ENCODE data around the gene SLC5A1. TPM values are rescaled to one million over a fixed set of nuclear protein-coding genes. Genes with fewer than 3 reads are reported as not detected.

The SLC5A1 gene
- total RNA-seq, 4 donors from 2014 or later: 19.2 to 33.4 (median 23.3) TPM

DNA sequence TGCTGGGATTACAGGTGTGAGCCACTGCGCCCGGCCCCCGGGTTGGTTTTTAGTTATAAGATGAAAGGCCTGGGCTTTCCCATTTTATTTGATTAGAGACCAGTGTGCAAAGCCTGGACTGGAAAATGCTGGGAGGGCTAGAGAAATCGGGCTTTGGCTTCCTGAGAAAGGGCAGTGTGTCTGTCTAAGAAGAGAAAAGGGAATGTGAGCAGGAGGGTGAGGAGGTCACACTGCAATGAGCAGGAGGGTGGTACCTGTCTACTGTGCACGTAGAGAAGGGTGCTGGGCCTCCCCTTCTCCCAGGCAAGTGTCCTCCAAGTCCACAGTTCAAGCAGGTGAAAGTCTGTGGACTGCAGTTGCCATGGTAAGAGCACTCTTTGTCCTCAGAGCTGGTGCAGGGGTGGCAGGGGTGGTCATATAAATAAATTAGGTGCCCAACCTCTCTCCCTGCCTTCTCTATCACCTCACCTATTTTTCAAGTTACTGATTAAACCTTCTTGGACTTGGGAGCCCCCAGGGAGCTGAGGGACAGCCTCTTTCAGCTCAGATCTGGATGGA lies 30.8 kb downstream of the SLC5A1 start:
- intact Hi-C loops (cut with DNase I; ENCODE audit: low total_unique reads): no loop called here

DNA sequence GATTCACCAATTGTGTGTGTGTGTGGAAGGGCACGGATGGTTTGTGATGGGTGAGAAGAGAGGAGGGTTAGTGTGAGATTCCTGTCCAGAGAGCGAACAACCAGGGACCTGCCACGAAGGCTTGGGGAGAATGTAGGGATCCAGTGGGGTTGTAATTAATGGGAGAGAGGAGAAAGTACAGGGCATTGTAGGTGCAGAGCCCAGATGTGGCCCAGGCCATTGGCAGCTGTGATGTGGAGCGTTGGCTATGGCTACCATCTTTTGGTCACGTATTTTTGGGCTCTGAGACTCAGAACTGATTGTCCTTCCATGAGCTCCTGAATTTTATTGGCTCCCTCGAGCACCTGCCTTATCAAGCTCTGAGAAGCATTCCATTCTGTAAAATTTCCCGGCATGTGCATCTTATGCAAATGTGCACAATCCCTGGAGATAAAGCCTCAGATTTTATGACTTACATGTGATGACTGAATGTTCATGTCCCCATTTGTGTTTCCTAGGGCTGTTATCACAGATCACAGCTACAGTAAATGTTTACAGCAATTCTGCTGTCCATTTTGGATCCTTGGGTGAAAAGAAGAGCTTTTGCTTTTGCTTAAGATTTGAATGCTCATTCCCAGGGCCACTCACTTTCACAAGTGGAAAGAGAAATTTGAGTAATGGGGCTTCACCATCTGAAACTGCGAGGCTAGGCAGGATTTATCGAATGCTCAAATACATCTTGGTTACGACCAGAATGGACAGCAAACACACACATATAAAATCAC lies 33.1 kb downstream of the SLC5A1 start:
- no peak for TF ChIP-seq POLR2A (IDR thresholded peaks at IDR 0.05)
- WGBS, 2 donors: 79 to 80% methylated on average over 10 of the region's 10 CpGs
- intact Hi-C loops (cut with DNase I; ENCODE audit: low total_unique reads): no loop called here
- H3K4me3 ChIP-seq (ENCODE audit: low read depth, poor library complexity, severe bottlenecking): no peak overlapping the region
- no peak for DNase-seq (ENCODE audit: low spot score in 2 of 2)

More for the DNA sequence above, 30.8 kb downstream of the SLC5A1 start:
- TF ChIP-seq POLR2A (IDR thresholded peaks at IDR 0.05): no peak
- TF ChIP-seq, protein P1, sequence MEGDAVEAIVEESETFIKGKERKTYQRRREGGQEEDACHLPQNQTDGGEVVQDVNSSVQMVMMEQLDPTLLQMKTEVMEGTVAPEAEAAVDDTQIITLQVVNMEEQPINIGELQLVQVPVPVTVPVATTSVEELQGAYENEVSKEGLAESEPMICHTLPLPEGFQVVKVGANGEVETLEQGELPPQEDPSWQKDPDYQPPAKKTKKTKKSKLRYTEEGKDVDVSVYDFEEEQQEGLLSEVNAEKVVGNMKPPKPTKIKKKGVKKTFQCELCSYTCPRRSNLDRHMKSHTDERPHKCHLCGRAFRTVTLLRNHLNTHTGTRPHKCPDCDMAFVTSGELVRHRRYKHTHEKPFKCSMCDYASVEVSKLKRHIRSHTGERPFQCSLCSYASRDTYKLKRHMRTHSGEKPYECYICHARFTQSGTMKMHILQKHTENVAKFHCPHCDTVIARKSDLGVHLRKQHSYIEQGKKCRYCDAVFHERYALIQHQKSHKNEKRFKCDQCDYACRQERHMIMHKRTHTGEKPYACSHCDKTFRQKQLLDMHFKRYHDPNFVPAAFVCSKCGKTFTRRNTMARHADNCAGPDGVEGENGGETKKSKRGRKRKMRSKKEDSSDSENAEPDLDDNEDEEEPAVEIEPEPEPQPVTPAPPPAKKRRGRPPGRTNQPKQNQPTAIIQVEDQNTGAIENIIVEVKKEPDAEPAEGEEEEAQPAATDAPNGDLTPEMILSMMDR (IDR thresholded peaks at IDR 0.05): no peak
- H3K4me3 ChIP-seq (ENCODE audit: low read depth, poor library complexity, severe bottlenecking): no peak overlapping the region
- no peak for DNase-seq (ENCODE audit: low spot score in 2 of 2)
- WGBS, 2 donors: 85 to 90% methylated on average over 5 of the region's 5 CpGs

DNA sequence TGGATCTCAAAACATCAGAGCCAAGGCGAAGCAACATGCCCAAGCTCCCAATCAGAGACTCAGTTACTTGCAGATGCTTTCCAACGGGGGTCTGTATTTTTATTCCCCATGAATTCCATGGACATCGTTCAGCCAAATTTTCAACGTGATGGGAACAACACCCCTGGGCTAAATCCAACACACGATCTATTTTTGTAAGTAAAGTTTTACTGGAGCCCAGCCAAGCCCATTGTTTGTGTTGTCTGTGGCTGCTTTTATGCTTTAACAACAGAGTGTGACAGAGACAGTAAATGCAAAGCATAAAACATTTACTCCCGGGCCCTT lies 33.7 kb downstream of the SLC5A1 start:
- no peak for TF ChIP-seq POLR2A (IDR thresholded peaks at IDR 0.05)
- TF ChIP-seq, protein P1 (IDR thresholded peaks at IDR 0.05): no peak
- DNase-seq (ENCODE audit: low spot score in 2 of 2): no peak
- H3K4me3 ChIP-seq (ENCODE audit: low read depth, poor library complexity, severe bottlenecking): no peak overlapping the region
- 19 to 20% methylated on average over 6 of the region's 6 CpGs for WGBS, 2 donors
- intact Hi-C loops (cut with DNase I; ENCODE audit: low total_unique reads): no loop called here

DNA sequence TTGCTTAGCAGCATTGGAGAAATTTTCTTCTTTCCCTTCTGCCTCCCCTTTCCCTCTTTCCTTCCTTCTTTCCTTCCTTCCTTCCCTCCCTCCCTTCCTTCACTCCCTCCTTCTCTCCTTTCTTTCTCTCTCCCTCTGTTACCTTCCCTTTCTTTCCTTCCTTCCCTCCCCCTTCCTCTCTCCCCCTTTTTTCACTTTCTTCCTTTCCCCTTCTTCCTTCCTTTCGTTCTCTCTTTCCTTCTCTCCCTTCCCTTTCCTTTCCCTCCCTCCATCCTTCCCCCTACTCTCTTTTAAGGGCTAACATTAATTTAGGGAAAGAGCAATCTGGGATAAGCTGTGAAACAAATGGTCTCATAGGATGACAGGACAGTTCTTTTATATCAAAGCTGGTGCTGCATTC lies 34.1 kb downstream of the SLC5A1 start:
- 63 to 68% methylated on average over 1 of the region's 1 CpG for WGBS, 2 donors
- no peak for TF ChIP-seq POLR2A (IDR thresholded peaks at IDR 0.05)
- TF ChIP-seq, protein P1 (IDR thresholded peaks at IDR 0.05): no peak
- DNase-seq (ENCODE audit: low spot score in 2 of 2): no peak
- intact Hi-C loops (cut with DNase I; ENCODE audit: low total_unique reads): no loop called here
- H3K4me3 ChIP-seq (ENCODE audit: low read depth, poor library complexity, severe bottlenecking): no peak overlapping the region

DNA sequence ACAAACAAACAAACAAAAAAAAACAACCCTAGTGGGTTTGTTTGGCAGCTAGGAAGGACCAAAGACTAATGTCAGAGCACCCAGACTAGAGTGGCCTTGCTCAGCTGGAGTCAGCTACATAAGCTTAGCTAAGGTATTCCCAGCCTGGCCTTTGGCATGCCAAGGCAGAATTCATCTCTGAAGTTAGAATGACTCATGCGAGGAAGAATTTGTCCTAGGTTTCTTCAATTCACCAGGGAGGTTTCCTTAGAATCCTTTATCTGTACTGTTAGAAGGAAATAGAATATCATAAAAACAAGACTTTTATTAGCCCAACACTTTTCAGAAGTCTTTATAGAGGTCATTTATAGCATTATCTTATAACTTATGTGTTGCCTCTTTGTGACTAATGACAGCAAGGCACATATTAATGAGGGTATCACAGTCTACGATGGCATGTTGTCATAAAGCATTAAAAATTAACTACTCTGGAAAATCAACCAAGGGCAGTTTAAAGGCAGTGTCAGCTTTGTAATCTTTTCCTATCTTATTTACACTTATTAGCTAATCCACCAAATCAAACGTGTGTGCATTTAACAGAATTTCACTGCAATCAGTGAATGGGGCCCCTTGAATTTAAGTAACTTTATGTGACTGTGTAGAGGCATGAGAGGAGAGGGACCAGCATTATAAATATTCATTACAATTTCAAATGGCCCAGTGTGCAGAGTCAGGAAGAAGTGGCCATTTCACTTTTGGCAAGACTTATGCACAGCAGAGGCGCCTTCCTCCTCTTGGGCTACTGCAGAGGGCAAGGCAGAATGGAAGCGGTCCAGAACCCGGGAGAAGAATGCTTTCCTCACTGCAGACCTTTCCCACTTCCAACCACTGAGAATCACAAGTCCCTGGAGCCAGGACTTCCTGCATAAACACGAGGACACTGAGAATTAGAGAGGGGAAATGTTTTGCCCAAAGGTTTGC lies 36.3 kb downstream of the SLC5A1 start:
- TF ChIP-seq POLR2A (IDR thresholded peaks at IDR 0.05): no peak
- TF ChIP-seq, protein P1 (IDR thresholded peaks at IDR 0.05): no peak
- intact Hi-C loops (cut with DNase I; ENCODE audit: low total_unique reads): no loop called here
- DNase-seq (ENCODE audit: low spot score in 2 of 2): no peak
- WGBS, 2 donors: 46 to 49% methylated on average over 7 of the region's 7 CpGs
- H3K4me3 ChIP-seq (ENCODE audit: low read depth, poor library complexity, severe bottlenecking): no peak overlapping the region

DNA sequence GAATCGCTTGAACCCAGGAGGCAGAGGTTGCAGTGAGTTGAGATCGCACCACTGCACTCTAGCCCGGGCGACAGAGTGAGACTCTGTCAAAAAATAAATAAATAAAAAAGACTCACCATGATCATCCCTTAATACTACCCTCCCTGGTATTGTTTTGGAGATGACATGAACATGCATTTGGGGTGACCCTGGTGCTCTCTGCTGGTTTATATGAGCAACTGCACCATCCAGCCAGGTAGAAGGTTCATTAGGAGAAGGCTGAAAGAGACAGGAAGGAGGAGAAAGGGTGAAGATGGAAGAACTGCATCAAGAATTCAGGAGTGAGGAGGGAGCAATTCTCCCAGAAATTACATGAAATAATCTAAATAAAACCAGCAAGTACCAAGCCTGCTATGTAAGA lies 37.8 kb downstream of the SLC5A1 start:
- TF ChIP-seq POLR2A (IDR thresholded peaks at IDR 0.05): no peak
- TF ChIP-seq, protein P1 (IDR thresholded peaks at IDR 0.05): no peak
- intact Hi-C loops (cut with DNase I; ENCODE audit: low total_unique reads): no loop called here
- no peak for DNase-seq (ENCODE audit: low spot score in 2 of 2)
- no peak overlapping the region for H3K4me3 ChIP-seq (ENCODE audit: low read depth, poor library complexity, severe bottlenecking)
- 83 to 94% methylated on average over 4 of the region's 4 CpGs for WGBS, 2 donors
